Osteocyte (in vitro differentiated cells): Measurements from ENCODE around the gene RNU6-7. TPM values are rescaled to one million over a fixed set of nuclear protein-coding genes. Genes with fewer than 3 reads are reported as not detected.

Experiments used
- DNase-seq: peaks from one replicate; pipeline ENCODE4 v3.0.0; 2021; ENCODE audit warnings: mixed read lengths; ENCODE audit not compliant: unreplicated experiment; ENCODE audit errors: extremely low spot score
- H3K27ac Mint-ChIP-seq: one replicate; pipeline ENCODE4 v1.8.0; 2021; ENCODE audit warnings: mild to moderate bottlenecking, mixed read lengths; ENCODE audit not compliant: unreplicated experiment
- H3K27me3 Mint-ChIP-seq: one replicate; pipeline ENCODE4 v1.8.0; 2021; ENCODE audit warnings: mixed read lengths; ENCODE audit not compliant: unreplicated experiment
- H3K36me3 Mint-ChIP-seq: one replicate; pipeline ENCODE4 v1.8.0; 2021; ENCODE audit warnings: mixed read lengths; ENCODE audit not compliant: unreplicated experiment
- H3K4me1 Mint-ChIP-seq: one replicate; pipeline ENCODE4 v1.8.0; 2021; ENCODE audit warnings: mixed read lengths; ENCODE audit not compliant: unreplicated experiment
- H3K4me3 Mint-ChIP-seq: one replicate; pipeline ENCODE4 v1.8.0; 2021; ENCODE audit warnings: mild to moderate bottlenecking, moderate library complexity, mixed read lengths; ENCODE audit not compliant: unreplicated experiment
- H3K9me3 Mint-ChIP-seq: one replicate; pipeline ENCODE4 v1.8.0; 2021; ENCODE audit warnings: mixed read lengths; ENCODE audit not compliant: unreplicated experiment
- total RNA-seq: library from RNA; stranded (reverse); gene quantifications from 2 replicates; pipeline ENCODE4 v1.2.1, GENCODE V29; 2021
- TF ChIP-seq, protein P1 (sequence below): fragments of 200-600 bp; sonication (generic); IDR thresholded peaks from 2 replicates; pipeline ENCODE4 v1.5.0; 2021; ENCODE audit warnings: antibody characterized with exemption, mild to moderate bottlenecking, moderate library complexity

Gene RNU6-7
- total RNA-seq, 1 donor from 2014 or later, result not detected

- no peak overlapping the region for H3K27ac Mint-ChIP-seq
- no peak overlapping the region for H3K4me3 Mint-ChIP-seq
- no peaks in the 10 kb centered on the region for H3K36me3 Mint-ChIP-seq
- no peaks in the 10 kb centered on the region for H3K9me3 Mint-ChIP-seq
- peaks cover 1% of the 10 kb centered on the region for H3K4me1 Mint-ChIP-seq
- H3K27me3 Mint-ChIP-seq, result no peaks in the 10 kb centered on the region
- TF ChIP-seq, protein P1, sequence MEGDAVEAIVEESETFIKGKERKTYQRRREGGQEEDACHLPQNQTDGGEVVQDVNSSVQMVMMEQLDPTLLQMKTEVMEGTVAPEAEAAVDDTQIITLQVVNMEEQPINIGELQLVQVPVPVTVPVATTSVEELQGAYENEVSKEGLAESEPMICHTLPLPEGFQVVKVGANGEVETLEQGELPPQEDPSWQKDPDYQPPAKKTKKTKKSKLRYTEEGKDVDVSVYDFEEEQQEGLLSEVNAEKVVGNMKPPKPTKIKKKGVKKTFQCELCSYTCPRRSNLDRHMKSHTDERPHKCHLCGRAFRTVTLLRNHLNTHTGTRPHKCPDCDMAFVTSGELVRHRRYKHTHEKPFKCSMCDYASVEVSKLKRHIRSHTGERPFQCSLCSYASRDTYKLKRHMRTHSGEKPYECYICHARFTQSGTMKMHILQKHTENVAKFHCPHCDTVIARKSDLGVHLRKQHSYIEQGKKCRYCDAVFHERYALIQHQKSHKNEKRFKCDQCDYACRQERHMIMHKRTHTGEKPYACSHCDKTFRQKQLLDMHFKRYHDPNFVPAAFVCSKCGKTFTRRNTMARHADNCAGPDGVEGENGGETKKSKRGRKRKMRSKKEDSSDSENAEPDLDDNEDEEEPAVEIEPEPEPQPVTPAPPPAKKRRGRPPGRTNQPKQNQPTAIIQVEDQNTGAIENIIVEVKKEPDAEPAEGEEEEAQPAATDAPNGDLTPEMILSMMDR, result no peak
- no peak for DNase-seq
Observed at GRCh38 chr14:32250681-32251080, 48.8 kb downstream of the RNU6-7 start.

DNA sequence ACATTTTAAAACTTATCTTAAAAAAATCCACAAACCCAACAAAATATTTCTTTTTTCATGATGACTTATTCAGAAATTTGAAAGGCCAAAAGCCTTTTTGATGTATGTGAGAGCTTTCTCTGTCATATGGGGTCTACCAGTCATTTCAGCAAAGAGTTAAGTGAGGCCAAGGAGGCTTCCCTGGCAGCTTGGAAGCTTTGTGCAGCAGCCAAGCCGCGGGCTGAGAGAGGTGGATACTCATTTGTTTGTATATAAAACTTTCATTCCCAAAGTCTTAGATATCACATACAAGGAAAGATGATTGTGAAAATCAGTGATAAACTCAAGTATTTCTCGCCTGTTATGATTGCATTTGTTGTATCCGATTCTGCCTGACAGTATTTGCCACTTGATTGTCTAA, 49.7 kb downstream of the RNU6-7 start:
- Mint-ChIP-seq H3K4me1 (peaks cover 6% of the 10 kb centered on the region), H3K4me3 (no peak overlapping the region), H3K36me3 (no peaks in the 10 kb centered on the region), H3K27ac (no peak overlapping the region), H3K9me3 (no peaks in the 10 kb centered on the region), H3K27me3 (no peaks in the 10 kb centered on the region)
- TF ChIP-seq, protein P1, result no peak
- DNase-seq, result no peak

Other genes starting within 250 kb of the RNU6-7 start
- gene ARHGAP5, start 124.7 kb upstream of the RNU6-7 start, total RNA-seq, result 83.3 and 87.1 TPM in 2 replicates
- gene RNU6-8, start 1.2 kb downstream of the RNU6-7 start, total RNA-seq, result not detected in 2 replicates
- gene AKAP6, start 127.3 kb downstream of the RNU6-7 start, total RNA-seq, result 3.8 and 4.1 TPM in 2 replicates